ENCODE data around the gene TIMM8A.
"Not testable (repeated sequence)": the region's sequence is repeated elsewhere in the genome, so short reads cannot be mapped to it uniquely, and the experiment has no call there.

The TIMM8A gene

GRCh38 chrX:101337776-101338271 is 10.7 kb downstream of the TIMM8A start:
- no peak overlapping the region for H3K4me2 ChIP-seq (ENCODE audit: low read length)
- H3K79me2 ChIP-seq (ENCODE audit: insufficient read depth, low read length), result no peaks in the 10 kb centered on the region
- no peak overlapping the region for H3K4me3 ChIP-seq (ENCODE audit: low read depth, low read length, poor library complexity, severe bottlenecking)
- no peaks in the 10 kb centered on the region for H3F3A ChIP-seq (ENCODE audit: insufficient read depth, low read length)
- H3K9me3 ChIP-seq (ENCODE audit: low read length), result no peaks in the 10 kb centered on the region
- H3K9ac ChIP-seq (ENCODE audit: low read length), result no peak overlapping the region
- no peaks in the 10 kb centered on the region for H3K27me3 ChIP-seq (ENCODE audit: insufficient read depth, low read length)
- H3K36me3 ChIP-seq (ENCODE audit: insufficient read depth, low read length), result no peaks in the 10 kb centered on the region
- no peak overlapping the region for H2AFZ ChIP-seq (ENCODE audit: low read length)
- TF ChIP-seq CTCF (IDR thresholded peaks at IDR 0.05; ENCODE audit: low read length) (no peak), EZH2 (IDR thresholded peaks at IDR 0.05; ENCODE audit: borderline replicate concordance, low read length) (no peak)
- H3K9me2 ChIP-seq (ENCODE audit: low read depth, low read length), result no peaks in the 10 kb centered on the region
- no peaks in the 10 kb centered on the region for H4K20me1 ChIP-seq (ENCODE audit: insufficient read depth, low read length)
- no peaks in the 10 kb centered on the region for H3K4me1 ChIP-seq (ENCODE audit: insufficient read depth, low read length, severe bottlenecking)
- H3K27ac ChIP-seq (ENCODE audit: low read depth, low read length, poor library complexity, severe bottlenecking), result no peak overlapping the region

GRCh38 chrX:101334310-101334709 is 14.2 kb downstream of the TIMM8A start:
- not testable (repeated sequence) for H3K9me2 ChIP-seq (ENCODE audit: low read depth, low read length); H3K4me3 ChIP-seq (ENCODE audit: low read depth, low read length, poor library complexity, severe bottlenecking); H3K36me3 ChIP-seq (ENCODE audit: insufficient read depth, low read length); H3K9me3 ChIP-seq (ENCODE audit: low read length); H3K4me2 ChIP-seq (ENCODE audit: low read length); H3K27me3 ChIP-seq (ENCODE audit: insufficient read depth, low read length); H3K4me1 ChIP-seq (ENCODE audit: insufficient read depth, low read length, severe bottlenecking); H3F3A ChIP-seq (ENCODE audit: insufficient read depth, low read length); H3K9ac ChIP-seq (ENCODE audit: low read length); H3K79me2 ChIP-seq (ENCODE audit: insufficient read depth, low read length); H4K20me1 ChIP-seq (ENCODE audit: insufficient read depth, low read length); H3K27ac ChIP-seq (ENCODE audit: low read depth, low read length, poor library complexity, severe bottlenecking); H2AFZ ChIP-seq (ENCODE audit: low read length)

GRCh38 chrX:101326600-101326999 is 21.9 kb downstream of the TIMM8A start:
- H3K79me2 ChIP-seq (ENCODE audit: insufficient read depth, low read length); H3K4me3 ChIP-seq (ENCODE audit: low read depth, low read length, poor library complexity, severe bottlenecking); H3K4me1 ChIP-seq (ENCODE audit: insufficient read depth, low read length, severe bottlenecking); H3K4me2 ChIP-seq (ENCODE audit: low read length); H3K27ac ChIP-seq (ENCODE audit: low read depth, low read length, poor library complexity, severe bottlenecking); H3K9ac ChIP-seq (ENCODE audit: low read length); H2AFZ ChIP-seq (ENCODE audit: low read length); H3K36me3 ChIP-seq (ENCODE audit: insufficient read depth, low read length); H3K27me3 ChIP-seq (ENCODE audit: insufficient read depth, low read length); H4K20me1 ChIP-seq (ENCODE audit: insufficient read depth, low read length); H3F3A ChIP-seq (ENCODE audit: insufficient read depth, low read length); H3K9me3 ChIP-seq (ENCODE audit: low read length); H3K9me2 ChIP-seq (ENCODE audit: low read depth, low read length): not testable (repeated sequence)

- TF ChIP-seq EZH2 (IDR thresholded peaks at IDR 0.05; ENCODE audit: borderline replicate concordance, low read length) (no peak), CTCF (IDR thresholded peaks at IDR 0.05; ENCODE audit: low read length) (no peak)
- H3K27me3 ChIP-seq (ENCODE audit: insufficient read depth, low read length), result no peaks in the 10 kb centered on the region
- no peaks in the 10 kb centered on the region for H3K4me1 ChIP-seq (ENCODE audit: insufficient read depth, low read length, severe bottlenecking)
- H3K36me3 ChIP-seq (ENCODE audit: insufficient read depth, low read length), result no peaks in the 10 kb centered on the region
- no peak overlapping the region for H3K4me2 ChIP-seq (ENCODE audit: low read length)
- H4K20me1 ChIP-seq (ENCODE audit: insufficient read depth, low read length), result no peaks in the 10 kb centered on the region
- H3K4me3 ChIP-seq (ENCODE audit: low read depth, low read length, poor library complexity, severe bottlenecking), result no peak overlapping the region
- H3F3A ChIP-seq (ENCODE audit: insufficient read depth, low read length), result no peaks in the 10 kb centered on the region
- no peaks in the 10 kb centered on the region for H3K9me2 ChIP-seq (ENCODE audit: low read depth, low read length)
- H3K27ac ChIP-seq (ENCODE audit: low read depth, low read length, poor library complexity, severe bottlenecking), result no peak overlapping the region
- no peaks in the 10 kb centered on the region for H3K79me2 ChIP-seq (ENCODE audit: insufficient read depth, low read length)
- H3K9me3 ChIP-seq (ENCODE audit: low read length), result no peaks in the 10 kb centered on the region
- H3K9ac ChIP-seq (ENCODE audit: low read length), result no peak overlapping the region
- H2AFZ ChIP-seq (ENCODE audit: low read length), result no peak overlapping the region
Observed at GRCh38 chrX:101303790-101304189, 44.8 kb downstream of the TIMM8A start.
